Measurements from ENCODE around the gene KNTC1.

DNA sequence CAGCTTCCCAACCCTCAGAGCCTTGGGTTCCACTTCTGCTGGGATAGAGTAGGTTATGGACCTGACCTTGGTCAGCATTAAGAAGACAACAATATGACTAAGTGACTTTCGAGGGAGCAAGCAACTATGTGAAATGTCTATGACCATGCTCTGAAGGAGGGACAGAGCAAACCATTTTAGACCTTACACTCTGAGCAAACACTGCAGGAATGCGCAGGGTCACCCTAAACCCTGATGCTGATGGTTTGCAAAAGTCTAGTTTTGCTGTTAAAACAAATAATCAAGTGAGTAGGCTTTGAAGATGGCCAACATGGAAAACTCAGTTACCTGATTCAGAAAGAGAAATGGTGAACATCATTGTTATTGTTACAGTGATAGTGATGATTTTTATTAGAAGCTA, 35.1 kb upstream of the KNTC1 start:
- TF ChIP-seq POLR2AphosphoS5 (IDR thresholded peaks at IDR 0.05; ENCODE audit: low read depth, low read length): no peak
- no peak for TF ChIP-seq POLR2A (IDR thresholded peaks at IDR 0.05; ENCODE audit: low read depth, low read length)
- TF ChIP-seq TAF1 (IDR thresholded peaks at IDR 0.05; ENCODE audit: low read depth, low read length): no peak
- TF ChIP-seq POU2F2 (IDR thresholded peaks at IDR 0.05; ENCODE audit: low read depth, low read length): no peak

Measured in GM12891 (cell line).